ENCODE results near the gene PDZK1IP1. TPM values are rescaled to one million over a fixed set of nuclear protein-coding genes. Genes with fewer than 3 reads are reported as not detected.
"Not testable (repeated sequence)": the region's sequence is repeated elsewhere in the genome, so short reads cannot be mapped to it uniquely, and the experiment has no call there.

Gene PDZK1IP1
- polyA plus RNA-seq, 6 donors from 2014 or later = 0.72 to 9.2 (median 2.6) TPM; not detected in 1

DNA sequence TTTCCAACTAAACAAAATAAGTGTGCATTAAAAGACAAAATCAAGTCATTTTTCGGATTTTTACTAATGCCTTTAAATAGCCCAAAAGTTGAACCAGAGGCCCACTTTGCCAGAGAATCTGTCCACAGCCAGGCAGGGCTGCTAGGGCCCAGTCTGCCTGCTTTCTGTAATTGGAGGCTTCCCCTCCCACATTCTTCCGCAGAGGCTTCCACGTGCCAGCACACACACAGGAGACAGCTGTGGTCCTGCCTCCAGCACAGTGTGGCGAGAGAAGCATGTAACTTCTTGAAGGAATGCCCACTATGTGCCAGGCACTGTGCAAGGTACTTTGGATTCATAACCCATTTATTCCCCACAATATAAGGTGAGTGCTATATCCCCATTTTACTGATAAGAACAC, 11.3 kb upstream of the PDZK1IP1 start:
- Mint-ChIP-seq H3K9me3 (peaks cover 0 to 13% (median 3%) of the 10 kb centered on the region in 7 donors), H3K27me3 (peaks cover 25 to 29% (median 28%) of the 10 kb centered on the region in 3 donors), H3K4me3 (no peak overlapping the region), H3K36me3 (no peaks in the 10 kb centered on the region), H3K4me1 (peaks cover 0 to 10% (median 6%) of the 10 kb centered on the region in 3 donors), H3K27ac (no peak overlapping the region)
- DNase-seq (no peak), ATAC-seq (ENCODE audit: low read depth in 2 of 2) (no peak)

DNA sequence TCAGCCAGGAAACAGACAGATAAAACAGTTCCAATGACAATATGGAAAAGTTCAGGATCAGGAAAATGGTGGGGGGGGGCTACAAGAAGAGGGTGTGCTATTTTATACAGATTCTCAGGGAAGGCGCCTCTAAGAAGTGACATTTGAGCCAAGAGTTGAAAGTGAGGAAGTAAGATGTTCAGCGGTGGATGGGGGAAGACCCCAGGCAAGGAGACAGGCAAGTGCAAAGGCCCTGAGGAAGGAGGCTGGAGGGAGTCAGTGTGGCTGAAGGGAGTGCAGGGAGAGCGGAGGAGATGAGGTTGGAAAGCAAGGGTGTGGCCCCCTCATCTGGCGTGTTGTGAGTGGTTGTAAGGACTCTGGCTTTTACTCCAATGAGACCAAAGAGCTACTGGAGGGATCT, 8.4 kb upstream of the PDZK1IP1 start:
- DNase-seq (no peak), ATAC-seq (ENCODE audit: low read depth in 2 of 2) (no peak)
- H3K36me3 Mint-ChIP-seq = no peaks in the 10 kb centered on the region
- peaks cover 0 to 7% (median 2%) of the 10 kb centered on the region in 7 donors for H3K9me3 Mint-ChIP-seq
- peak overlapping the region in 1 of 6 donors; percentile 23 for H3K27ac Mint-ChIP-seq
- H3K27me3 Mint-ChIP-seq = peaks cover 23 to 29% (median 29%) of the 10 kb centered on the region in 3 donors
- peaks cover 0 to 3% (median 2%) of the 10 kb centered on the region in 3 donors for H3K4me1 Mint-ChIP-seq
- no peak overlapping the region for H3K4me3 Mint-ChIP-seq

DNA sequence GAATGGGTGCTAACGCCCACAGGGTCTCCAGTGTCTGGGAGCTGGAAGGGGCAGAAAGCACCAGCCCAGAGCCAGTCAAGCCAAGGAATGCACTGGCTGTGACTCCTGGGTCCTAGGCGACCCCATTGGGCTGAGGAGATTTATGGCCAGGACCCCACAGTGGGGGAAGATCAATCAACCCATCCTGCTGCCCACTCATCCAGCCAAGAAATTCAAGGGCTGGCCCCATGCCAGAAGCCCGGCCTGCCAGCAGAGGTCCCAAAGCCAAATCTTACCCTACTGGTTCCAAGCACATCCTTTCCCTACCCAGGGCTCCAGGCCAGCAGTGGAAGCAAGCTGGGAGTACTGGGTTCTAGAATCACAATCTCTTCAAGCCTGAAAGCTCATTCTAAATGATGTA, 6.8 kb upstream of the PDZK1IP1 start:
- ATAC-seq (ENCODE audit: low read depth in 2 of 2) (no peak), DNase-seq (no peak)
- peaks cover 28 to 43% (median 34%) of the 10 kb centered on the region in 3 donors for H3K27me3 Mint-ChIP-seq
- H3K4me1 Mint-ChIP-seq = peaks cover 0 to 6% (median 4%) of the 10 kb centered on the region in 3 donors
- no peaks in the 10 kb centered on the region for H3K36me3 Mint-ChIP-seq
- no peak overlapping the region for H3K27ac Mint-ChIP-seq
- no peaks in the 10 kb centered on the region for H3K9me3 Mint-ChIP-seq
- no peak overlapping the region for H3K4me3 Mint-ChIP-seq

DNA sequence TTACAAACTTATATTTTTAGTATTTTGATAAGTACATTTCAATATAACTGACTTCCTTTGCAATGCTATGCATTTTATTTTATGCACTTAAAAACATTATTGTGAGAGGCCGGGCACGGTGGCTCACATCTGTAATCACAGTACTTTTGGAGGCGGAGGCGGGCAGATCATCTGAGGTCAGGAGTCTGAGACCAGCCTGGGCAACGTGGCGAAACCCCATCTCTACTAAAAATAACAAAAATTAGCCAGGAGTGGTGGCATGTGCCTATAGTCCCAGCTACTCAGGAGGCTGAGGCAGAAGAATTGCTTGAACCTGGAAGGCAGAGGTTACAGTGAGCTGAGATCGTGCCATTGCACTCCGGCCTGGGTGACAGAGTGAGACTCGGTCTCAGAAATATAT, 6.1 kb upstream of the PDZK1IP1 start:
- not testable (repeated sequence) for H3K36me3 Mint-ChIP-seq; H3K27ac Mint-ChIP-seq; H3K4me3 Mint-ChIP-seq; H3K4me1 Mint-ChIP-seq; H3K9me3 Mint-ChIP-seq; ATAC-seq (ENCODE audit: low read depth in 2 of 2); DNase-seq
- H3K27me3 Mint-ChIP-seq = peaks cover 28 to 46% (median 34%) of the 10 kb centered on the region in 3 donors

DNA sequence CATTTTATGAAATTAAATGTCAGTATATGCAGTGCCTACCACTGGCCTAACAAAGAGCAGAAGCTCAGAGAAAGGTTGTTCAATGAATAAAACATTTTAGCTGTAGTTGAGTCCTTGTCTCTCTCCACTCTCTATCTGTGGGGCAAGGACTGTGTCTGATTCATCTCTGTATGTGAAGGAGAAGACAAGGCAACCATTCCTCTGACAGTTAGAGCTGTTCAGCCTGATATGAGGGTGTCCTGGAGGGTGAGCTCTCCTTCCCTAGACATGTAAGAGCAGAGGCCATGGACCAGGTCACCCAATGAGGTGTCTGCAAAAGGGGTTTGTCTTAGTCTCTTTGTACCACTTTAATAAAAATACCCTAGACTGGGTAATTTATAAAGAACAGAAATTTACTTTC, 4.5 kb upstream of the PDZK1IP1 start:
- H3K27me3 Mint-ChIP-seq = peaks cover 28 to 44% (median 33%) of the 10 kb centered on the region in 3 donors
- H3K4me1 Mint-ChIP-seq = peaks cover 0 to 6% (median 4%) of the 10 kb centered on the region in 3 donors

DNA sequence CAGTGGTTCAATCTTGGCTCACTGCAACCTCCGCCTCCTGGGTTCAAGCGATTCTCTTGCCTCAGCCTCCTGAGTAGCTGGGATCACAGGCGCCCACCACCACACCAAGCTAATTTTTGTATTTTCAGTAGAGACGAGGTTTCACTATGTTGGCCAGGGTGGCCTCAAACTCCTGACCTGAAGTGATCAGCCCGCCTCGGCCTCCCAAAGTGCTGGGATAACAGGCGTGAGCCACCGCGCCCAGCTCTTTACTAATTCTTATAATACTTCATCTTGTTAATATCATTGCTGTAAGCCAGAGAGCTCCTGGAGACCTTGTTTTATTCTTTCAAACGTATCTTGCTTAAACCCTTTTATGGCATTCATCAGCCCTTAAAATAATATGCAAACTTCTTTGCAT, 3.7 kb upstream of the PDZK1IP1 start:
- Mint-ChIP-seq H3K27ac (peak overlapping the region in 1 of 6 donors; percentile 7), H3K27me3 (peaks cover 20 to 36% (median 25%) of the 10 kb centered on the region in 3 donors)
- not testable (repeated sequence) for H3K36me3 Mint-ChIP-seq; H3K9me3 Mint-ChIP-seq; DNase-seq; ATAC-seq (ENCODE audit: low read depth in 2 of 2); H3K4me3 Mint-ChIP-seq; H3K4me1 Mint-ChIP-seq

More for the DNA sequence above, 4.5 kb upstream of the PDZK1IP1 start:
- Mint-ChIP-seq H3K27ac (no peak overlapping the region), H3K4me3 (no peak overlapping the region), H3K9me3 (no peaks in the 10 kb centered on the region), H3K36me3 (no peaks in the 10 kb centered on the region)
- DNase-seq = no peak
- ATAC-seq (ENCODE audit: low read depth in 2 of 2) = no peak

DNA sequence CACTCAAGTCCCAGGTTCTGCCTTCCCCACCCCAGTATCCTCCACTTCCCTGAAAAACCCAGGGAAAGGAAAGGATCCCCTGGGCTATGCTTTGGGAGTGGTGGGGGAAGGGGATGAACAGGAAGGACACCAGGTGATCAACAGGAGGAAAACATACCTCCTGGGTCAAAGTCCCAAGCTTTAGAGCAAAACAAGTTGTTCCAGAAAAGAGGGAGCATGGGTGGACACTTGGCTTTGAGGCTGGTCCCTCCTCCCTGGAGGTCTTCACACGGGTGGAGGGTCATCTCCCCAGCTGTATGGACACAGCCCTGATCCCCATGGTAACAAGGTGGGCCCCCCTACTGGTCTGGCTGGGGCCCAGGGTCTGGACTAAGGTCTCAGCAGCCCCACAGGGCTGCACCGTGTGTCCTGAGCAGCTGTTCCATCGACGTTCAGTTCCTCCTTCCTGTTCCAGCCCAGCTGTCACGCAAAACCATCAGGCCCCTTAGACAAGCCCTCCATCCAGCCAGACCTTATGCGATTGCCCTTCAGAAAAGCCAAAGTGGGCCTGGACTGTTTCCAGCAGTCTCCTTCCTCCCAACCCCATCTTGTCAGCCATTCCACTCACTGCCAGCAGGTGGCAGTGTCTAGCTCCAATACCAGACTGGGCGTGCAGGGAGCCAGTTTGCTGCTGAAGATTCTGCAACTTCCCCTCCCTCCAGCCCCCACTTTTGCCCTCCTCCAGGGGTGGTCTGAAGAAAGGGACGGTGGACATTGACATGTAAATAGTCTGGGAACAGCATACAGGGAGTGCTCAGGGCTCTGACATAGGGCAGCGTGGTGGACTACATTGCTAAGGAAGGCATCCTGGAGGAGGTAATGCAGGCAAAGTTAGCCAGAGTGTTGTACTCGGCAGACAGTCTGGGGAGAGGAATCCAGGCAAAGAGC, 2.9 kb upstream of the PDZK1IP1 start:
- Mint-ChIP-seq H3K4me3 (no peak overlapping the region), H3K36me3 (no peaks in the 10 kb centered on the region), H3K27me3 (peaks cover 12 to 28% (median 18%) of the 10 kb centered on the region in 3 donors), H3K9me3 (no peaks in the 10 kb centered on the region), H3K27ac (peak overlapping the region in 2 of 6 donors; percentile 80 to 81), H3K4me1 (peaks cover 0 to 6% (median 4%) of the 10 kb centered on the region in 3 donors)
- peak; percentile 30 to 58 for ATAC-seq (ENCODE audit: low read depth in 2 of 2)
- peak; percentile 48 for DNase-seq

DNA sequence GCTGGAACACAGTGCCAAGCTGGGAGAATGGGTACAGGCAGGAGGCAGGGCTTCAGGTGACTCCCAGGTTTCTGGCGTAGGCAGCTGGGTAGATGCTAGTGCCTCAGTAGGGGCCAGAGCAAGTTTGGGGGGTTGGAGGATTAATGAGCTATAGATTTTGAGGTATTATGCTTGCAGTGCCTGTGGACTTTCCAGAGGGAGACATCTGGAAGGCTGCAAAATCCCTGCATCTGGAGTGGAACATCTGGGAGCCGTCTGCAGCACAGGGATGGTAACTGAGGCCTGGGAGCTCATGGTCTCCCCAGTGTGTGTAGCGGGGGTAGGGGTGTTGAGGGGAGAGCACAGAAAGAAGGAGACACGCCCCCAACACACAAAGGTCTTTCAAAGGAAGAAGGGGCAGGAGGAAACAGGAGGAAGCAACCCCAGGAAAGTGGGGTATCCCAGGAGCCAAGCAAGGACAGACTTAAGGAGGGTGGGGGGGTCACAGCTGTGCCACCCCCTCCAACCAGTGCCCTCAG, 2.2 kb upstream of the PDZK1IP1 start:
- H3K27ac Mint-ChIP-seq = peak overlapping the region in 1 of 6 donors; percentile 14
- DNase-seq = no peak
- no peaks in the 10 kb centered on the region for H3K9me3 Mint-ChIP-seq
- ATAC-seq (ENCODE audit: low read depth in 2 of 2) = no peak
- peaks cover 10 to 32% (median 26%) of the 10 kb centered on the region in 3 donors for H3K27me3 Mint-ChIP-seq
- H3K4me3 Mint-ChIP-seq = no peak overlapping the region
- H3K4me1 Mint-ChIP-seq = peaks cover 0 to 6% (median 4%) of the 10 kb centered on the region in 3 donors
- no peaks in the 10 kb centered on the region for H3K36me3 Mint-ChIP-seq

DNA sequence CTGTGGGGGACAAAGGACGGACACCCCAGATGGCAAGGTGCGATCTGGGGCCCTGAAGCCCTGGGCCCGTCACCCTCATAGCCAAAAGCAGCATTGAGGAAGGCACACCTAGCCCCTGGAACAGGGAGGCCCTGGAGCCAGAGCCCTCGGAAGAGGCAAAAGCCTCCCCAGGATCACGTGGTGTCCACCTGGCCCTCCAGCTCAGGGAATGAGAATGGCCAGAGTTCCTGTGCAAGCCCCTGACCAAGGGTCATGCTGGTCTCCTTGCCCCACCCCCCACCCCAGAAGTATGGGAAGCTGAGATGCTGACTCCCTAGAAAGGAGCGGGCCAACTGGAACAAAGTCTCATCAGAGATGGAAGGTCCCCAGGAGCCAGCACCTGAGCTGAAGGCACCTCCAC, 1.0 kb upstream of the PDZK1IP1 start:
- ATAC-seq (ENCODE audit: low read depth in 2 of 2) (no peak), DNase-seq (no peak)
- H3K9me3 Mint-ChIP-seq = no peaks in the 10 kb centered on the region
- no peaks in the 10 kb centered on the region for H3K36me3 Mint-ChIP-seq
- H3K4me3 Mint-ChIP-seq = no peak overlapping the region
- H3K27ac Mint-ChIP-seq = no peak overlapping the region
- H3K4me1 Mint-ChIP-seq = peaks cover 0 to 6% (median 4%) of the 10 kb centered on the region in 3 donors
- peaks cover 10 to 43% (median 27%) of the 10 kb centered on the region in 3 donors for H3K27me3 Mint-ChIP-seq

DNA sequence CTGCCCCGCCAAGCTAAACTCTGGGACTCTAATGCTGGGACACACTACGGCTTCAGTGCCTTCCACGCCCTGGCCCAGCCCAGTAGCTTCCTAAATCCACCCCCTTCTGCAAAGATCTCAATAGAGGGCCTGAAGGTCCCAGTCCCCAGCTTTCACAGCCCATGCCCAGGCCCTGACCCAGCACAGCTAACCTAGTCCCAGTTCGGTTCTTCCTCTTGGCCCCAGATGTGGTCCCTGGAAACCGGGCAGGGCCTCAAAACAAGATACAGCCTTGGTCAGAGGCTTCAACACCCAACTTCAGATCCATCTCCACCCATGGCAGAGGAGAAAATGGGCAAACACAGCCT, 646 bp upstream of the PDZK1IP1 start:
- ATAC-seq (ENCODE audit: low read depth in 2 of 2) = no peak
- no peak for DNase-seq
- no peaks in the 10 kb centered on the region for H3K9me3 Mint-ChIP-seq
- peaks cover 0 to 6% (median 4%) of the 10 kb centered on the region in 3 donors for H3K4me1 Mint-ChIP-seq
- no peak overlapping the region for H3K27ac Mint-ChIP-seq
- no peaks in the 10 kb centered on the region for H3K36me3 Mint-ChIP-seq
- H3K27me3 Mint-ChIP-seq = peaks cover 10 to 46% (median 31%) of the 10 kb centered on the region in 3 donors
- no peak overlapping the region for H3K4me3 Mint-ChIP-seq

DNA sequence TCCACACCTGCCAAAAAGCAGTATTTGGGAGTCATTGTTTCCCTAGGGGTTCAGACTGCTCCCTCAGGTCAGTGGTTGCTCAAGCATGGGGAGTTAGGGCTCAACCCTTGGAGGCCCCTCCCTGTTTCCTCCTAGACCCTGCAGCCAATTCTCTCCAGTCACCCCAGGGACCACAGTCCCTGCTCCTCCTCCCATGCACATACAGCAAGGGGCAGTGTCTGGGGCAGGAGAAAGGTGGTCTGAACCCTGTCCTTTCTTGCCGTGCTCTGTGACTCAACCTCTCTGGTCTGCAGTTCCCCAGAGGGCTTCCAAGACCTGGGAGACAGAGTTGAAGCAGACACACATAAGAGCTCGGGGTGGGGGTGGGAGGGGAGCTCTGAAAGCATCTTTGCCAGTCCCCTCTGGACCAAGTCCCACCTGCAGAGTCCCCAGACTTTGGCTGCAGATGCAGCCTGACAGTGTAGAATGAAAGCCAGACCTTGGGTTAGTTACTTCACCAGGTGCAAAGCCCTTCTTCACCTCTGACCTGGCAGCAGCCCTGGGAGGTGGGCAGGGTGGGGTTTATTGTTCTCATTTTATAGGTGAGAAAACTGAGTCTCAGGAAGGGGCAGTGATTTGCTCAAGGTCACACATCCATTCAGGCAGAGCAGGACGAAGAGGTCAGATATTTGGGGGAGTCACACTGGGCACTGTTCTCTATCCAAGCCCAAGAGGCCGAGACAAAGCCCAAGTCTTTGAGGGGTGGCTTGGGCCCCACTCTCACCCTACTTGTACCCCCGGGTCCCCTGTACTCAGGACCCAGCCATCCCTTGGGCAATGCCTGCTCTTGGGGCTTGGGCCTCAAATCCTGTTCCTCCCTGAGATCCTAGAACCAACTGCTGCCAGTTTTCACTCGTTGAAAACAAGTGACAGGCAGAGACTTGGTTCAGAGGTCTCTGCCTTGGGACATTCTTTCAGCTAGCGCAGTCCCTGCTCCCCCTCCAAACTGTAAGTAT, 748 bp downstream of the PDZK1IP1 start:
- Mint-ChIP-seq H3K36me3 (no peaks in the 10 kb centered on the region), H3K4me3 (no peak overlapping the region), H3K27ac (no peak overlapping the region), H3K27me3 (peaks cover 9 to 53% (median 36%) of the 10 kb centered on the region in 3 donors), H3K9me3 (no peaks in the 10 kb centered on the region), H3K4me1 (peaks cover 0 to 6% (median 4%) of the 10 kb centered on the region in 3 donors)
- no peak for DNase-seq
- ATAC-seq (ENCODE audit: low read depth in 2 of 2) = no peak

DNA sequence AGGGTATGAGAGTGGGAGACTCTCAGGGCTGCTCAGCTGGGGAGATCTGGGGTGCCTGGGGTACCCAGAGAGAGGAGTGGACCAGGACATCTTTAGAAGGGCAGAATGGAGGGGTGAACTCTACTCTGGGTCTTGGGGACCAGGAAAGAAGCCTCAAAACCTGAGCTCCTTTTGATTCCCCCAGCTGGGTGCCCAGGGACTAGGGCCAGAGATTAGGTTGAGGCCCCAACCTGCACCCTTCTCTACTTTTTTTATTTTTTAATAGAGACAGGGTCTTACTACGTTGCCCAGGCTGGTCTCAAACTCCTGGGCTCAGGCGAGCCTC, 1.9 kb downstream of the PDZK1IP1 start:
- peaks cover 7 to 52% (median 35%) of the 10 kb centered on the region in 3 donors for H3K27me3 Mint-ChIP-seq
- H3K36me3 Mint-ChIP-seq = no peaks in the 10 kb centered on the region
- ATAC-seq (ENCODE audit: low read depth in 2 of 2) = no peak

More for the DNA sequence above, 1.9 kb downstream of the PDZK1IP1 start:
- no peak overlapping the region for H3K4me3 Mint-ChIP-seq
- no peak overlapping the region for H3K27ac Mint-ChIP-seq
- DNase-seq = no peak
- peaks cover 0 to 3% (median 2%) of the 10 kb centered on the region in 3 donors for H3K4me1 Mint-ChIP-seq
- no peaks in the 10 kb centered on the region for H3K9me3 Mint-ChIP-seq
